Activated CD4-positive, alpha-beta T cell treated with anti-CD3 and anti-CD28 coated beads, Interleukin-2, amount 50 U/mL, for 4 hours (primary cell): Measurements from ENCODE around the gene HIF3A.
A peak's percentile ranks its signal among the peaks of the same experiment; 100 is the strongest.

ENCODE experiments used
- DNase-seq, 2 experiments: peaks; one replicate each; pipeline ENCODE4 v3.0.0-alpha.2; 2020

The HIF3A gene

GRCh38 chr19:46337487-46337886 lies 40.6 kb downstream of the HIF3A start:
- no peak for DNase-seq

- no peak for DNase-seq
These were observed 42.6 kb downstream of the HIF3A start for GRCh38 chr19:46339446-46339845.

- DNase-seq: no peak
These were observed 43.3 kb downstream of the HIF3A start for GRCh38 chr19:46340051-46340659.

- DNase-seq: no peak
These were observed 45.1 kb downstream of the HIF3A start for GRCh38 chr19:46341937-46342336.

- DNase-seq: no peak
These were observed 47.5 kb downstream of the HIF3A start for GRCh38 chr19:46344363-46344762.

GRCh38 chr19:46345157-46345556 lies 48.3 kb downstream of the HIF3A start:
- DNase-seq: no peak

DNA sequence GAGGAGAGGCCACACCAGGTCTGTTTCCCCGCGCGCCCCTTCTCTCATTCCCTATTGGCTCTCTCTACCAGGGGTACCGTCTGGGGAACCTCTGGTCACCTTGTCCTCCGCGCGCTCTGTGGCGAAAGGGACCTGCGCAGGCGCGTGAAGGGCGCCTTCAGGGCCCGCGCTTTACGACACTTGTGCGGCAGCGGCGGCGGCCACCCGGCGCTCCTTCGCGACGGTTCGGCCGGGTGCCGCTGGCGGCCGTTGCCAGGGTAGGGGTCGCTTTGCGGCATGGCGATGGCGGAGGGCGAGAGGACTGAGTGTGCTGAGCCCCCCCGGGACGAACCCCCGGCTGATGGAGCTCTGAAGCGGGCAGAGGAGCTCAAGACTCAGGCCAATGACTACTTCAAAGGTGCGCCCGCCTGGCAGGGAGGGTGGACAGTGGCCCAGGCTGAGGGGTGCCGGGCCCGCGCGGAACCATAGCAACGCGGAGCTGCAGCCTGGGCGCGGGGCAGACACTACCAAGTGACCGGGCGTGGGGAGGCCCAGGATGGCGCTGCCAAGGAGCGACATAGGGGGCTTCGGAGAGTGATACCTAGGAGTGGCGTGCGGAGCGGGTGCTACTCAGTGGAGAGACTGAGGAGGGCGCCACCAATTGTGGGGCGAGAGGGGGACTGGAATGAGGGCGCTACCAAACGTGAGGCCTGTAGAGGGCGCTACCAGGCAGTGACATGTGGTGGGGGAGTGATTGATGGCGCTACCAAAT lies 50.2 kb downstream of the HIF3A start, which contains the start of gene PPP5C:
Gene PPP5C, plus strand, starts transcription at position 267 of the 751 bp plus-strand sequence. Its CDS starts 10 bp downstream, at position 277.
- peak; percentile 78 to 80 for DNase-seq

DNA sequence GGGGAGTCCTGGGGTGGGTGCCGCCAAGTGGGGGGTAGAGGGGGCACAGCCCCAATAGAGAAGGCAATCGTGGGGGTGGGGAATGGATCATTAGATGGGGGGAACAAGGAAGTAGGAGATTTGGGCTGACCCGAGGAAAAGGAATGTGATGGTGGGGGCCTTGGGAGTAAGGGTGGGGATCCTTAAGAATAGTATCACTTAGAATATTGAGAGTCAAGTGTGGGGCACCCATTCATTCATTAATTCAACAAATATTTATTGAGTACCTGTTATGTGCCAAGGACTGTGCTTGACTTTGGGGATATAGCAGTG lies 50.7 kb downstream of the HIF3A start:
- DNase-seq: no peak

DNA sequence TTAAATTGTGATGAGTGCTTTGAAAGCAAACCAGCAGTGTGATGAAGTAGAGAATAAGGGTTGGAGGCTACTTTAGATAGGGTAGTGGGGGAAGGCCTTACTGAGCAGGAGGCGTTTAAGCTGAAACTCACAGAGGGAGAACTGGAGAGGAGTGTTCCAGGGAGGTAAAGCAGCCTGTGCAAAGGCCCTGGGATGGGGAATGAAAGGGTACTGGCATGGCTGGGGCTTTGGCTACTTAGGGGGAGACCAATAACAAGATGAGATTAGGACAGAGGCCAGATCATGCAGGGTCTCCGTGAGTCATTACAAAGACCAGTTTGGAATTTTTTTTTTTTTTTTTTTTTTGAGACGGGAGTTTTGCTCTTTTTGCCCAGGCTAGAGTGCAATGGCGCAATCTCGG lies 51.1 kb downstream of the HIF3A start:
- DNase-seq: no peak

DNA sequence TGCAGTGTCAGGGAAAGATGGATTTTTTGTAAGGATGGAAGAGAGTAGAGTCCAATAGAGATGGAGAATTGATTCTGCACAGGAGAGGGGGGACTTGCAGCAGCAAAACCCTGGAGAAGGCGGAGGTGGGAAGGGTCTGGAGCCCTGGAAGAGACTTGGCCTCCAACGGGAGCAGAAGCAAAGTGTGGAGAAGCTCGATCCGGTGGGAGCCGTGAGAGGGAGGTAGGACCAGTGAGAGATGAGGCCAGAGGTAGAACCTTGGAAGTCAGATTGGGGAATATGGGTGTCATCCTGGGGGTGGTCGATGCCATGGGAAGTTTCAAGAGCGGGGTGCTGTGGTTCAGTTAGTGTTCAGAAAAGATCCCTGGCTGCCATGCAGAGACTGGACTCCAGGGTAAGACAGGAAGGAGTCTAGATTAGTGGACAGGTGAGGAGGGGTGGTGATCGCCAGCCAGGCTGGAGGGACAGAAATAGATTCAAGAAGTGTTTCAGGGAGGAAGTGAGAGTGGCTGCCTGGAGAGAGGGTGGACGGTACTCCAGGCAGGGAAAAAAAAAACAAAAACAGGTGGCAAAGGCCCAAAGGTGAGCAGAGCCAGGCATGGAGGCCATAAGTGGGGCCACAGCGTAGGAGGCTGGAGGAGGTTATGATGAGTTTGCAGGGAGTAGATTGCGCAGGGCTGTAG lies 52.6 kb downstream of the HIF3A start:
- no peak for DNase-seq

- DNase-seq: no peak
These were observed 53.4 kb downstream of the HIF3A start for GRCh38 chr19:46350029-46350757.

- DNase-seq: peak in 1 of 2 experiments; percentile 33
These were observed 53.9 kb downstream of the HIF3A start for GRCh38 chr19:46350758-46351159.

GRCh38 chr19:46351241-46352041 lies 54.6 kb downstream of the HIF3A start:
- no peak for DNase-seq

DNA sequence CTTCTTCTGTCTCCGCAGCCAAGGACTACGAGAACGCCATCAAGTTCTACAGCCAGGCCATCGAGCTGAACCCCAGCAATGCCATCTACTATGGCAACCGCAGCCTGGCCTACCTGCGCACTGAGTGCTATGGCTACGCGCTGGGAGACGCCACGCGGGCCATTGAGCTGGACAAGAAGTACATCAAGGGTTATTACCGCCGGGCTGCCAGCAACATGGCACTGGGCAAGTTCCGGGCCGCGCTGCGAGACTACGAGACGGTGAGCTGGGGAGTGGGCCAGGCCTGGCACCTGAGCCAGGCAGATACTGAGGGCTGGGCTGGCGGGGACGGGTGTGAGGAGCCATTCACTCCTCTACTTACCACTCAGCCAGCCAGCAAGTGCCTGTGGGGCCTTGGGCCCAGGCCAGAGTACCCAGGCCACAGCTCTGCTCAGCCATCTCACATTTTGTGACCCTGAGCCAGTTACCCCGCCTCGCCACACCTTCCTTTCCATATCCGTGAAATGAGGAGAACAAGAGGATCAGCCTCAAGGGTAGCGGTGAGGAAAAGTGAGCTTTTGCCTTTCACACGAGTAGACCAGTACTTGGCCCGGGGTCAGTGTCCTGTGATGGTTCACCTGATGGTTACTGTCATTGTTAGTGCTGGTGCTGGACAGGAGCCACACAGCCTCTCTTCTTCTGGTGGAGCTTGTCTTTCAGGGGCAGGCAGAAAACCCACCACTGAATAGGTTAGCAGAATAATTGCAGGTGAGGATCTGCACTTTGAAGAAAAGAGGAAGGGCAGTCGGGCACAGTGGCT lies 57.1 kb downstream of the HIF3A start:
- no peak for DNase-seq

- peak in 1 of 2 experiments; percentile 14 for DNase-seq
These were observed 58.6 kb downstream of the HIF3A start for GRCh38 chr19:46355234-46356148.

DNA sequence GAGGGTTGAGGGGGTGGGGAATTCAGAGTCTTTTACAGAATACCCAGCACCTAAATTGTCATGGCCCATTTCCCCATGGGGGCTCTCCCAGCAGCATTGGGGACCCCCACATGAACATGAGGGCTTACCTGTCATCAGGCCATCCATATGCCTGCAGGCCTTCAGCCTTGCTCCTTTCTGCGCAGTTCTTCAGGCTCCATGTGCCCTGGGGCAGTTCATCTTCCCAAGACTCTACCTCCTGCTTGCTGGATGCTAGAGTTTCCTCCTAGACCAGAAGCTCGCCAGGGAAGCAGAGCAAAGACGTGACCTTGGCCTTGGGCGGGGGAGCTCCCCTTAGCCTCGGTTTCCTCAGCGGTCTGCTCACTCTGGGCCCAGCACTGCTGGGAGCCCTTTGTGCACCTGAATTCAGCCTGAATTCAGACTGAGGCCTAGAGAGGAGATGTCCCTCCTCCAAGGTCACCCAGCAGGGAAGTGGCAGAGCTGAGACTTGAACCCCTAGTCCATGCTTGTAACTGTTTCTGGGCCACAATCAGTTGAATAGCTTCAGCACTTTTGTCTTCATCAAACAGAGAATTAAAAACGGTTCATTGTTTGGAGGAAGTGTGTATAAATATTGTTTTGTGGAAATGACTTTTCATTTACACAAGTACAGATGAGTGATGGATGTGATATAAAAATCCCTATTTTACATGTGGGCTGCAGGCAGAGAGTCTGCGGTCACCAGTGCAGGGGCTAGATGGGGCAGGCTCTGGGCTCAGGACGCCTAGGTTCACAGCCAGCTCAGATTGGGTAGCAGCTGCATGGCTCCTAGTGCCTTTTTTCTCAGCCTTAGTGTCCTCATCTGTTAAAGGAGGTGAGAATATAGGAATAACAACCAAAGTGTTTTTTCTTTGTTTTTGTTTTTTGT lies 59.6 kb downstream of the HIF3A start:
- DNase-seq: no peak

GRCh38 chr19:46357846-46358583 lies 61.2 kb downstream of the HIF3A start:
- DNase-seq: no peak

DNA sequence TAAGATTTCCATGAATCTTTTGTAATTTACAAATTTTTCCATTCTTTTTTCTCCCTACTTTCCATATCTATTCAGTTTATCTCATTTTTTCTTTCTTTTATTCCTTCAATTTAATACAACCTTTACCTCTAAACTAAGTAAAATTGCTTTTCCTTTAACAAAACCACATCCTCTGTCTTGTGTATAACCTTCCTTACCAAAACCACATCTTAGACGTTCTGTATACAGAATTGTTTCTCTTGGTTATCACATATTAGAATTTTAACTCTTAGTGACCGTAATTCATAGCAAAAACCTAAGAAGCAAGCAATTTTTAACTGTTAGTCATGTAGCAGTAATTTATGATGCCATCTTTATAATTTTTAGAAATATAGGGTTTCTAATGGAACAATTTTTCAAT lies 65.1 kb downstream of the HIF3A start:
- DNase-seq: no peak

DNA sequence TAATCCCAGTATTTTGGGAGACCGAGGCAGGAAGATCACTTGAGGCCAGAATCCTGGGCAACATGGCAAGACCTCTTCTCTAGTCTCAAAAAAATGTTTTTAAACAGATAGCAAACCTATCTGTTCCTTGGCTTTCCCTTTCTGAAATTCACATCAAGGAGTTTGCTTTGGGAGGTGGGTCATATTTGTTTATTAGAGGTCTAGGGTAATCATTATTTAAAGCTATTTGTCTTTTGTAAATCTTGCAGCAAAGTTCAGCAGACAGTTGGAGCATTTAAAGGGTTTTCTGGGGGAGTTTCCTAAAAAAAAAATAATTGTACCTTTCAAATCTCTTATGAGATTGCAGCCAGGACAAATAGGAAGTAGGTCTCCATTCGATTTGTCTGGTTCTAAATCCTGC lies 67.5 kb downstream of the HIF3A start:
- DNase-seq: no peak
